GM13977 (cell line): ENCODE measurements around the gene BCL2L15.

Source experiments
- DNase-seq: peaks from one replicate; pipeline ENCODE4 v3.0.0; 2012; ENCODE audit warnings: low spot score
- in situ Hi-C: fragments of 300-500 bp; cut with MboI; formaldehyde crosslinking; loops from one replicate; pipeline ENCODE4 v1.12.0; 2022; ENCODE audit warnings: low sequenced_read_pairs, low pct_unique_long_range_greater_than_20kb, mixed read lengths, inconsistent platforms; ENCODE audit not compliant: unreplicated experiment
- TF ChIP-seq, protein P1 (sequence below): IDR thresholded peaks from 2 replicates; pipeline ENCODE4 v1.5.1; 2012; ENCODE audit warnings: mild to moderate bottlenecking, control low read depth; ENCODE audit not compliant: insufficient read depth; ENCODE audit errors: extremely low read depth, missing control alignments

BCL2L15 gene

GRCh38 chr1:113912594-113913311 lies 25.4 kb upstream of the BCL2L15 start:
- no peak for DNase-seq
- TF ChIP-seq, protein P1, sequence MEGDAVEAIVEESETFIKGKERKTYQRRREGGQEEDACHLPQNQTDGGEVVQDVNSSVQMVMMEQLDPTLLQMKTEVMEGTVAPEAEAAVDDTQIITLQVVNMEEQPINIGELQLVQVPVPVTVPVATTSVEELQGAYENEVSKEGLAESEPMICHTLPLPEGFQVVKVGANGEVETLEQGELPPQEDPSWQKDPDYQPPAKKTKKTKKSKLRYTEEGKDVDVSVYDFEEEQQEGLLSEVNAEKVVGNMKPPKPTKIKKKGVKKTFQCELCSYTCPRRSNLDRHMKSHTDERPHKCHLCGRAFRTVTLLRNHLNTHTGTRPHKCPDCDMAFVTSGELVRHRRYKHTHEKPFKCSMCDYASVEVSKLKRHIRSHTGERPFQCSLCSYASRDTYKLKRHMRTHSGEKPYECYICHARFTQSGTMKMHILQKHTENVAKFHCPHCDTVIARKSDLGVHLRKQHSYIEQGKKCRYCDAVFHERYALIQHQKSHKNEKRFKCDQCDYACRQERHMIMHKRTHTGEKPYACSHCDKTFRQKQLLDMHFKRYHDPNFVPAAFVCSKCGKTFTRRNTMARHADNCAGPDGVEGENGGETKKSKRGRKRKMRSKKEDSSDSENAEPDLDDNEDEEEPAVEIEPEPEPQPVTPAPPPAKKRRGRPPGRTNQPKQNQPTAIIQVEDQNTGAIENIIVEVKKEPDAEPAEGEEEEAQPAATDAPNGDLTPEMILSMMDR: no peak
- in situ Hi-C loops: no loop called here

DNA sequence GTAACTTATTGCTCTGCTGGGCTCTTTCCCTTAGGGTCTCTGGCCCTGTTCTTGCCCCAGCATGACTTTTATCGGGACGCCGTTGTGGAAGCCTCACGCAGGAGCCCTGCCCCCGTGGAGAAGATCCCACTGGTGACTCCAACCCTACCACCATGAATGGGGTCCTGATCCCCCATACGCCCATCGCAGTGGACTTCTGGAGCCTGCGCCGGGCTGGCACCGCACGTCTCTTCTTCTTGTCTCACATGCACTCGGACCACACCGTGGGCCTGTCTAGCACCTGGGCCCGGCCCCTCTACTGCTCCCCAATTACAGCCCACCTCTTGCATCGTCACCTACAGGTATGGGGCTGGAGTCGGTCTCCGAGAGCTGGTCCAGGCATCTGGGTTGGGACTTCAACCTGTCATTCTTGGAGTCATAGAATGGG lies 18.1 kb upstream of the BCL2L15 start:
- peak; percentile 29 for DNase-seq
- in situ Hi-C loops: no loop called here
- TF ChIP-seq, protein P1: no peak

DNA sequence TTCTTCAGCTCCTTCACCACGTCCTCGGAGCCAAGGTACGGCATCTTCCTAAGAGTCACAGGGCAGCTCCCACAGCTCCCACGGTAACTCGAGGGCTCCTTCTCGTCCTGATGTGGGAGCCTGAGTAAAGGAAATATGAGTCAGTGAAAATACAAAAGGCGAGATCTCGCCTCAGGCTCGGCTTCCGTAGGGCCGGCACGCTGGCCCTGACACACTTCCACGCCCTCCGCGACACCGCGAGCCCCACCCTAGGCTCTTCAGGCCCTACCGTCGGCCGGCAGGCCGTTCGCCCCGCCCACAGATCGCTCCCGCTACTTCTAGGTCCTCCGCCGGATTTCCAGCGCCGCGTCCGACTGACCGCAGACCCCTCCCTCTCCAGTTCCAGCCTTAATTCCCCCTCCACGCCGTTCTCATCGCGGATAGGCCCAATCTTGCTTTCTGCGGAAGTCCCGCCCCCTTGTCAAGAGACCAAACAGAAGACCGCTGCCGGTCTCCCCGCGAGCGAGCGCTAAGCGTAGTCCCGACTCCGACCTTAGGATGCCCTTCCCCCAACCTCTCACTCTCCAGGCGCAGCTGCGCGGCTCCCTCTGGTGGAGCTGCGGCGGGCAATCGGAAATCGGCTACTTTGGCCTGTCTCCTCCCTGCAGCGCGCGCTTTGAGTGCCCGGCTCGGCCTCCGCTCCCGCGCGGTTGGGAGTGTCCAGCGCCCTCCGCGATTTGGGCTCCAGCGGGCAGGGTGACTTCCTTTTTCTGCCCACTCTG lies 17.5 kb upstream of the BCL2L15 start, which contains the start of the genes AP4B1 and DCLRE1B:
Gene AP4B1, minus strand, starts transcription at position 126 of the 761 bp plus-strand sequence. Its CDS starts 82 bp downstream, at position 44.
Gene DCLRE1B, plus strand, starts transcription at position 653 of the 761 bp plus-strand sequence. CDS start 261 bp downstream, outside the sequence.
- in situ Hi-C loops: no loop called here
- TF ChIP-seq, protein P1: peak; percentile 89

GRCh38 chr1:113904293-113904673 lies 16.9 kb upstream of the BCL2L15 start:
- TF ChIP-seq, protein P1: no peak
- in situ Hi-C loops: no loop called here
- peak; percentile 46 for DNase-seq

More for the DNA sequence above, 17.5 kb upstream of the BCL2L15 start, which contains the start of the genes AP4B1 and DCLRE1B:
- DNase-seq: peak; percentile 94

DNA sequence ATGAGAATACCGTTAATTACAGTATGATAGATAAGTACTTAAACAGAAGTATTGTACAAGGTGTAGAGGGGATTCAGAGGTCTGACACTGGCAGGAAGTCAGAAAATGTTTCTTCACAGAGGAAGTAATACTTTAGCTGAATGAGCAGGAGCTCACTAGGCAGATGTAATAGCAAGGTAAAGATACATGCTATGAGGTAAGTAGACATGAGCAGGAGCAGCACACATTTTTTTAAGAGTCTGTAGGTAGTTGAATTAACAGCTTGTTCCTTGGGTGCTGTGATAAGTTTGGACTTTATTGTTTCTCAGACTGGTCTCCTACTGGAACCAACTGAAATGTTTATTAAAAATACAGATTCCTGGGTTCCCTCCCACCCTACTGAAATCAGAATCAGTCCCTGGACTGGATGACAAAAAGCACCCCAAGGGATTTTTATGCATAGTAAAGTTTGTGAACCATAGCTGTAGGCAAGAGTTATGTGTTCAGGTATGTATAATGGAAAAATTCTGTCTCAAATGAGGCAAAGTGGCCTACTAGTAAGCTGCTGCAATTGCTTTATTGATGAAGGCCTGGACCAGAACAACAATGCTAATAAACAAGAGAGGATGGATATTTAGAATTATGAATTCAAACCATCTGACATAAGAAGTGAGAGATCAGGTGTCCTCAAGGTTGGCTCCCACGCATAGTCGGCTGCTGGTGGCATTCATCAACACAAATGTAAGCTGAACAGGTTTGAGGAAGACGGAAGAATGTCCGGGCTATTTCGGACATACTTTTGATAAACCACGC lies 16.3 kb upstream of the BCL2L15 start:
- in situ Hi-C loops: no loop called here
- no peak for DNase-seq
- TF ChIP-seq, protein P1: no peak

DNA sequence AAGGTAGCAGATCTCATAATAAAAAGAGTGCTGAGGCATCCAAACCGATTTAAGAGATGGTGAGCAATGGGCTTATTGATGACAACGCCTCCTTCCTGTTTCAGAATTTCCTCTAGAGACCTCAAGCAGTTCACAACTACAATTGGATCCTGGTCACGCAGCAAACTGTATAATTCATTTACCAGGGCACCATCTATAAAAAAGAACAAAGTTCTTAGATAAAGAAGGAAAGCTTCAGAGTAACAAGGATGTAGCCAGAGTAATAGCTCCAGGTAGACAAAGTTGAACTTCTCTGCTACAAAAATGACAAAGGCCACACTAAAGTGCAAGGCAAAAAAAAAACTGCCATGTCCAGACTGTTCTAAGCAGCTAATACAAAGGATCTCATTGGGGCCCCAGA lies 13.8 kb upstream of the BCL2L15 start:
- no peak for DNase-seq
- in situ Hi-C loops: no loop called here
- TF ChIP-seq, protein P1: no peak
